Stimulated activated naive CD4-positive, alpha-beta T cell (primary cell): ENCODE results near the gene PGM5.

Source experiments
- DNase-seq, 6 experiments: peaks; one replicate each; lab custom pipeline; 2025; lab: John Stamatoyannopoulos, UW

Gene PGM5

GRCh38 chr9:68538200-68538599 lies 181.8 kb downstream of the PGM5 start:
- DNase-seq: no peak

GRCh38 chr9:68540712-68541535 lies 184.5 kb downstream of the PGM5 start, which contains the start of gene TMEM252:
TSS of gene TMEM252 (minus strand) at chr9:68540883. CDS start at chr9:68540814, 69 bp downstream.
- DNase-seq: no peak

DNA sequence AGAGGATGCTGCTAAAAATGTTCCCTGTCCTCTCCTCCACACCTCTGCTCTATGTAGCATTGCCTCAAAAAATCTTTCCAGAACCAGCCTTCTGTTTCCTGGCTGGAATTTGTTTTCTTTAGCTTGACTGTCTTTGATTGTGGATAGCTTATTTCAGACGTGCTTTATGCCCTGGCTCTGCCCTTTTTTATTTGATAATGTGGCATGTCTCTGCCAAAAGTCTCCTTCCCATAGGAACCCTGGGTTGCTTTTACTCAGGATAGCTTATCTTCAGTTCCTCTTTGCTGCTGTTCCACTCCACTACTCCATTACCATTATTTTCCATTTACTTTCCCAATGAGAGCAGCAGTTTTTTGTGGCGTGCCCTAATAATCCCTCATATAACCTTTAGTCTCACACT lies 185.2 kb downstream of the PGM5 start:
- no peak for DNase-seq

DNA sequence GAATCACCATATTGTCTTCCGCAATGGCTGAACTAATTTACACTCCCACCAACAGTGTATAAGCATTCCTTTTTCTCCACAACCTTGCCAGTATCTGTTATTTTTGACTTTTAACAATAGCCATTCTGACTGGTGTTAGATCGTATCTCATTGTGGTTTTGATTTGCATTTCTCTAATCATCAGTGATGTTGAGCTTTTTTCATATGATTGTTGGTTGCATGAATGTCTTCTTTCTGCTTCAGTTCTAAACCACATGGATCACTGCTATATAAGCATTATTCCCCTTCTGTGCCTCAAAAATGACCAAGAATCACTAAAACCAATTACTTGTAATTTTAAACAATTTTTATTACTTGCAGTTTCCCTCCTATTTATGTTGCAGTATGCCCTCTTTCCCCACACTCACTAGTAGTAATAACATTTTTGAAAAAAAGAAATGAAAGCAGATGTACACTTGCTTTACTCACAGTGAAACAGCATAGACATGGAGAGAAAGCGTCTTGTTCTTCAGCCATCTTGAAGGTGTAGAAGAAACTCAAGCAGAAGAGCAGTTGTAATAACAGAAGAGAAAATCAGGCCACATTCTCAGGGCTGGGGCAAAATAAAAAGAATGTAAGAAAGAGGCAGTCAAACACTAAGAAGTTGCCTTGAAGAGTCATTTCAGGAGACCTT lies 188.8 kb downstream of the PGM5 start:
- DNase-seq: no peak

DNA sequence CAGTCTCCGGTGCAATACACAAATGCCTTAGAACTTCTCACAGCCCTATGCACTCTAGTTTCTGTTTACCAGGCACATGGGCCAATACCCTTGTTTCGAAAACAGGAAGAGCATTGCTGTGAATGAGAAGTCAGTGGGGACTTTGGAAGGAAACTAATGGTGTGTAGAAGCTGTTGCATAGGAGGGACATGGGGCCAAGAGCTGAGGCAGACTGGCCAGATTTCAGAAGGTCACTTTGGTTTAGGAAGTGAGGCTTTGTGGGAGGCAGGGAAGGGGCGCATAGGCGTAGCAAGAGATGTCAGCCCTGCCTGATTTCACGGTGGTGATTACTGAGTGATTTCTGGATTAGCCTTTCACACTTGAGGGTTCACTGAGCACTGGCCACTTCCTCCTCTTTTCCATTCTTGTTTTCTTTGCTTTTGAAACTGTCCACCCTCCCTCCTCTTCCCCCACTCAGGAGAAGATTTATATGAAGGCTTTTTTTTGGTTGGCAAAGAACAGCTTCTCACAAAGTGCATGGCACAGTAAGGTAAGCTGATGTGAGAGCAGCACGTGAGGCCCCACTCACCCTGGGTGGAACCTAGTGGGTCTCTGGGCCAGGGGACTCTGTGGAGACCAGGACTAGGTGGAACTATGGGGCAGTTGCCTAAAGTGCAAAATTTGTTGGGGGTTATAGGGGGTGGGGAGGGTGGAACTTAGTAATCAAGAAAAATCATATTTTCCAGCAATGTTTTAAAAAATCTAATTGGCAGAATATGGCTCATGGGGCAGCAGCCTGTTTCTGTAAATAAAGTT lies 190.4 kb downstream of the PGM5 start:
- no peak for DNase-seq

DNA sequence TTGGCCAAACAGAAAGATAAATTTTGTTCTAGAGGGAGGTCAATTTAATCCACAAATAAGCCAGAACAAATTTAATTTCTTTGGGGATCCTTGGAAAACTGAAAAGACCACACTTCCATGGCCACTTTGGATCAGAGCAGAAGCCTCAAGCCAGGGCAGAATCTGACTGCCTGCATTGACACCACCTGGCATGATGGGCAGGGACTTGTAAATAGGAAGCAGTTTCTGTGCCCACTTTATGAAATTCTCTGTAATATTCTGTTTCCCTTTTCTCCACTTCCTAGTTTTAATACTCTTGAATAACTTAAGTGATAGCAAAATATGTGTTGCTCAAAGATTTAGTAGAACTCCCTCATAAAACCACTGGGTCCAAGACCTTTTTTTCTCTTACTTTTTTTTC lies 191.0 kb downstream of the PGM5 start:
- no peak for DNase-seq

- no peak for DNase-seq
Measured at GRCh38 chr9:68548241-68548640, 191.8 kb downstream of the PGM5 start.

DNA sequence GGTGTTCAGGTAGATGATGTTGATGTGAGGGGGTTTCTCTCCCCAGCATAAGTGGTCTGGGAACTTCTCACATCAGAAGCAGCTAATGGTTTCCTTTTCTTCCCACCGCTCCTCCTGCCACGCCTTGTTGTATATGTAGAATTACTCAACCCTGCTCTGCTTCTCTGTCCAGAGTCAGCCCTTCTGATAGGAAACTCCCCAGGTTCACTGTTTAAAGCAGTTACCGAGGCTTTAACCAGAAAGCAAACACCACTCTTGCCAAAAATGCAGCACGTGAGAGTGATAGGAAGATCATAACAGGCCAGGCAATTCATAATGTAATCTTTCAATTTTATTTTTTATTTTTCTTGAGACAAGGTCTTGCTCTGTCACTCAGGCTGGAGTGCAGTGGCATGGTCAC lies 194.8 kb downstream of the PGM5 start:
- no peak for DNase-seq

- DNase-seq: no peak
Measured at GRCh38 chr9:68552700-68553476, 196.5 kb downstream of the PGM5 start.

GRCh38 chr9:68555437-68556150 lies 199.2 kb downstream of the PGM5 start:
- DNase-seq: no peak

- no peak for DNase-seq
Measured at GRCh38 chr9:68558545-68558944, 202.1 kb downstream of the PGM5 start.

DNA sequence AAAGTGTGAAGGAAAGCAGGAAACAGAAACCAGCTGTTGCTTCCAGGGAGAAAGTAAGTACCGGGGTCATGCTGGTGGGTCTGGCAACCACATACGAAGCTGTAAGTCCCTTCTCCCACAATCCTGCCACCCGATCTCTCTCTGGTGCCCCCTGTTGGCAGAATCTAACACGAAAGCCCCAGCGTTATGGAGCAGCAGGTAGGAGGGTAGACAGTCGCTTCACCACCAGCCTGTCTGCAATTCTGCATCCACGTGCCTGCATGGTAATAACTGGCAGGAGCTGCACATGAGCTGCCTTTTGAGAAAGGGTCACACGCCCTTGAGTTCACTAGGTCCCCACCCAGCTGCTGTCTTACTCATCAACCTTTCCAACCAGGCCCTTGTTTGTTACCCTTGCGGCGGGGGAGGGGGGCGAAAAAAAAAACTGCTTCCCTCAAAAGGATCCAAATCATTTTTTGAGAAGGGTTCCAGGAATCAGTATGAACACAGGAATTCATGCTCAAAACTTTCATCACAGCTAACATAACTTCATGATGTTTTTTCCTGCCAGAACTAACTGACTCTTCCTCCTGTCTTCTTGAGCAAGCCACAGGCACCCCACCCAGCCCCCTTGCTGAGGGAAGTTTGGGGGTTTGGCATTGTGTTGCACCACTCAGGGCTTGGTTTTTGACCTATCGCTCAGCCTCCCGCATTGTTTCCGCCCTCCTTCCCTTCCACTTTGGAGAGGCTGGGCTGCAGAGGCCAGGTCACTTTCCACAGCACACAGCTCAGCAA lies 203.8 kb downstream of the PGM5 start:
- DNase-seq: peak in 2 of 6 experiments; percentile 6 to 11

DNA sequence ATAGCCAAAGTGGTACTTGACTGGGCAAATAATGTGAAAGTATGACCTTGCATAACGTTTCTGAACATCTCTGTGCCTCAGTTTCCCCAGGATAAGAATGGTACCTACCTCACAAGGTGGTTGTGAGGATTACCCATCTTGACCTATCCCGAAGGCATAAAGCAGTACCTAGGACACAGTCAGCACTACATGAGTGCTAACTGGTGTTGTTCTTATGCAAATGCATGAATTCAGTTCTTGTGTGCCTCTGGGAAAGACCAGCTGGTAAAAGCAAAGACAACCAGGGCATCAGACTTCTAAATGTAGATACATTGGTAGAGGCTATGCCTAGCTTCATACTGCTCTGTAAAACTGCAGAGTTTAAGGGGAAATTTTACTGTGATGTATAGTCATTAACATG lies 206.1 kb downstream of the PGM5 start:
- DNase-seq: no peak

DNA sequence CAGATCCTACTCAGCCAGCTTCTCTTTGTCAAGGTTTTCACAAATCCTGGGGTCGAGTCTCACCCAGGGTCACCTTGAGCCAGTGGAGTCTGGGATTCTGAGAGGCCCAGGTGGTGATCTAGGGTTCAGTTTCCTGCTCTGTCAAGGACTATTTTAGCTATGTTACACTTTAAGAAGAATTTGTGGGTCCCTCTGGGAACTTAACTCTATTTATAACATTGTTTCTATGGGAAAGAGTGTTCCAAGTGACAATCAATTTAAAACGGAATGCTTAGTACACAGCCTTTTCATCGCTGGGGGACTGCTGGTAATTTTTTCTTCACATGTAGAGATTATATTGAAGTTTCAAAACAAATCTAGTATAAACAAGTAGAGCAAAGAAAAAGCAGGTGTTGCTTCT lies 211.2 kb downstream of the PGM5 start:
- no peak for DNase-seq

DNA sequence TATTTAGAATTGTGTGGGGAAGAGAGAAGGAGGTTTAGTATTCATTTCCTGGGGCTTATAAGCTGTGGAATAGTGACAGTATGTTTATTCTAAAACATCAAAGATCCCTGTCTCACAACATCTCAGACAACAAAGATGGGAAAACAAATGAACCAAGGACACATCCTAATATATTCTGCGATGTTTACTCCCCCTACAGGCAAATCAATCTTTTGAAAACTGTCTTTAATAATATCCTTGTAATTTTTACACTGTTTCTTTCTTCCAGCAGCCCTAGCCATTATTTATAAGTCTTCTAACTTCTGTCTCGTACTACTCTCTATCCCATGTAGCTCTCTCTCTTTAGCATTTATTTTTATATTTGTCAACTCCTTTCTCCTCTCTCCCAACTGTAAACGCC lies 217.7 kb downstream of the PGM5 start:
- DNase-seq: no peak

- no peak for DNase-seq
Measured at GRCh38 chr9:68575817-68576216, 219.4 kb downstream of the PGM5 start.

DNA sequence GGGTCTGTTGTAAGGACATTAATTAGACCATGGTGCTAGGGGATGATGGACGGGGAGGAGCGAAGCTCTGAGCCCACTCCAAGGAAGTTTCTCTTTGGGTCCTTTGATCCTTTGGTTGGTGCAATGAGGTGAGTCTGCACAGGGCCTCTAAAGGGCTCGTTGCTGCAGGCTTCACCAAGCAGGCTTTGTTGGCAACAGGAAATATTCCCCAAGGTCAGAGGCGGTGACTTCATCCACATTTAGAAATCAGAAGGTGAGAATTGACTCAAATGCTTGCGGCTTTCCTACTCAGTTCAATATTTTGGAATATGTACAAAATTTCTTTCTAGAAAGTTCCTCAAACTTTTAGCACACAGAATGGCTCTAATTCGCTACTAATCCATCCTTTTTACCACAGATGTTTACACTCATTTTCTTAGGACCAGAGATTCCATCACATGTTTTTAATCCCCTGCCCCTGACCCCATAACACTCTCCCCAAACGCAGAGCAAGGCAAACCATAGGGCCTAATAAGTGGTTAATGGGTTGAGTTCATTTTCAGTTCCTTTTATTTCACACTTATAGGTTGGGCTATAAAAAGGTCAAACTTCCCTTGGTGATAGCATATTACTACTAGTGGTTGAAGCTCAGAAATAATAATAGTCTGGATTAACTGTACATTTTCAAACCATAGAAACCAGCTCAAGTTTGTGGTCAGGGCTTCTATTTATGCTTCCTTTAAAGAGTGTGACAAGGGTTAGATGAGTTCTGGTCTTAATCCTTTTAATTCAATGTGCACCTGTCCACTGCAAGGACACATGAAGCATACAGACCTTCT lies 221.6 kb downstream of the PGM5 start:
- DNase-seq: no peak
